ENCODE measurements around the gene ZNF853. TPM values are rescaled to one million over a fixed set of nuclear protein-coding genes. Genes with fewer than 3 reads are reported as not detected.

ZNF853 gene
- total RNA-seq, 6 experiments from 2014 or later, result 0.20 to 0.98 (median 0.37) TPM

GRCh38 chr7:6589151-6589828, 26.1 kb upstream of the ZNF853 start:
- intact Hi-C loops (cut with DNase I), result no loop called here
- ATAC-seq (no peak), DNase-seq (no peak)
- Histone ChIP-seq H3K27ac (peak overlapping the region in 1 of 3 donors; percentile 93), H3K36me3 (peaks cover 0 to 41% (median 17%) of the 10 kb centered on the region in 4 donors), H3K4me1 (peaks cover 0 to 13% (median 3%) of the 10 kb centered on the region in 4 donors), H3K9me3 (no peaks in the 10 kb centered on the region), H3K4me3 (peak overlapping the region in 2 of 3 donors; percentile 68 to 97), H3K27me3 (no peaks in the 10 kb centered on the region)
- no peak for TF ChIP-seq POLR2A (IDR thresholded peaks at IDR 0.05)
- 82% methylated on average over 3 of the region's 22 CpGs for WGBS (ENCODE audit: insufficient coverage, low coverage, low lambda C conversion rate, missing lambda C conversion rate)

- H3K36me3 ChIP-seq, result peaks cover 0 to 41% (median 17%) of the 10 kb centered on the region in 4 donors
- peak within 1 kb of the TSS; percentile 68 to 97 (median 97) for H3K4me3 ChIP-seq
- TF ChIP-seq CTCF (IDR thresholded peaks at IDR 0.05) (peak; percentile 68 to 99 (median 87)), POLR2A (IDR thresholded peaks at IDR 0.05) (peak; percentile 94)
- no peaks in the 10 kb centered on the region for H3K9me3 ChIP-seq
- peaks cover 0 to 13% (median 3%) of the 10 kb centered on the region in 4 donors for H3K4me1 ChIP-seq
- WGBS (ENCODE audit: insufficient coverage, low coverage, low lambda C conversion rate, missing lambda C conversion rate), result no CpG with 5 or more reads among the region's 107 CpGs
- intact Hi-C loops (cut with DNase I), result no loop called here
- DNase-seq (peak; percentile 80 to 87 (median 84)), ATAC-seq (peak; percentile 95 to 97 (median 96))
- H3K27ac ChIP-seq, result peak within 1 kb of the TSS; percentile 57 to 93 (median 81)
- H3K27me3 ChIP-seq, result no peaks in the 10 kb centered on the region
Measured at GRCh38 chr7:6589829-6590644, 25.4 kb upstream of the ZNF853 start, which contains the start of gene INTS15. Gene INTS15, plus strand, starts transcription at chr7:6590021. Its CDS starts 263 bp downstream, at chr7:6590284.

- H3K27ac ChIP-seq, result peak overlapping the region in 2 of 3 donors; percentile 81 to 93
Measured at GRCh38 chr7:6590645-6591110, 24.7 kb upstream of the ZNF853 start.

GRCh38 chr7:6600093-6600492, 15.3 kb upstream of the ZNF853 start:
- no peaks in the 10 kb centered on the region for H3K9me3 ChIP-seq
- H3K27me3 ChIP-seq, result no peaks in the 10 kb centered on the region
- no peak overlapping the region for H3K4me3 ChIP-seq
- ATAC-seq (no peak), DNase-seq (no peak)
- TF ChIP-seq CTCF (IDR thresholded peaks at IDR 0.05) (no peak), POLR2A (IDR thresholded peaks at IDR 0.05) (no peak)
- intact Hi-C loops (cut with DNase I), result no loop called here
- no CpG with 5 or more reads among the region's 15 CpGs for WGBS (ENCODE audit: insufficient coverage, low coverage, low lambda C conversion rate, missing lambda C conversion rate)
- no peaks in the 10 kb centered on the region for H3K4me1 ChIP-seq
- H3K27ac ChIP-seq, result no peak overlapping the region
- H3K36me3 ChIP-seq, result peaks cover 0 to 55% (median 17%) of the 10 kb centered on the region in 4 donors

More at GRCh38 chr7:6590645-6591110, 24.7 kb upstream of the ZNF853 start:
- DNase-seq (no peak), ATAC-seq (peak in 1 of 4 donors; percentile 44)
- no peaks in the 10 kb centered on the region for H3K27me3 ChIP-seq
- H3K36me3 ChIP-seq, result peaks cover 0 to 41% (median 19%) of the 10 kb centered on the region in 4 donors
- H3K4me1 ChIP-seq, result peaks cover 0 to 13% (median 3%) of the 10 kb centered on the region in 4 donors
- peak overlapping the region; percentile 68 to 97 (median 97) for H3K4me3 ChIP-seq
- intact Hi-C loops (cut with DNase I), result no loop called here
- 5% methylated on average over 4 of the region's 10 CpGs for WGBS (ENCODE audit: insufficient coverage, low coverage, low lambda C conversion rate, missing lambda C conversion rate)
- H3K9me3 ChIP-seq, result no peaks in the 10 kb centered on the region
- TF ChIP-seq POLR2A (IDR thresholded peaks at IDR 0.05), result no peak
- no peak for TF ChIP-seq CTCF (IDR thresholded peaks at IDR 0.05)

All from right lobe of liver (tissue), 6 donors.